Activated CD8-positive, alpha-beta memory T cell treated with anti-CD3 and anti-CD28 coated beads, Interleukin-2, amount 50 U/mL, for 1 hour (primary cell): Measurements from ENCODE around the gene LIPK.
"Not testable (repeated sequence)": the region's sequence is repeated elsewhere in the genome, so short reads cannot be mapped to it uniquely, and the experiment has no call there.

Experiments used
- DNase-seq: peaks from one replicate; pipeline ENCODE4 v3.0.0-alpha.2; 2020; ENCODE audit errors: extremely low read depth

The LIPK gene, protein sequence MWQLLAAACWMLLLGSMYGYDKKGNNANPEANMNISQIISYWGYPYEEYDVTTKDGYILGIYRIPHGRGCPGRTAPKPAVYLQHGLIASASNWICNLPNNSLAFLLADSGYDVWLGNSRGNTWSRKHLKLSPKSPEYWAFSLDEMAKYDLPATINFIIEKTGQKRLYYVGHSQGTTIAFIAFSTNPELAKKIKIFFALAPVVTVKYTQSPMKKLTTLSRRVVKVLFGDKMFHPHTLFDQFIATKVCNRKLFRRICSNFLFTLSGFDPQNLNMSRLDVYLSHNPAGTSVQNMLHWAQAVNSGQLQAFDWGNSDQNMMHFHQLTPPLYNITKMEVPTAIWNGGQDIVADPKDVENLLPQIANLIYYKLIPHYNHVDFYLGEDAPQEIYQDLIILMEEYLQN

GRCh38 chr10:88705958-88706357 lies at the start of gene LIPK:
Gene LIPK, plus strand, starts transcription at chr10:88706249. Its CDS starts 18,295 bp downstream, at chr10:88724544.
- DNase-seq: no peak

- DNase-seq: no peak
Measured at GRCh38 chr10:88657901-88658300, 48.1 kb upstream of the LIPK start.

- no peak for DNase-seq
Measured at GRCh38 chr10:88659725-88660597, 46.1 kb upstream of the LIPK start.

DNA sequence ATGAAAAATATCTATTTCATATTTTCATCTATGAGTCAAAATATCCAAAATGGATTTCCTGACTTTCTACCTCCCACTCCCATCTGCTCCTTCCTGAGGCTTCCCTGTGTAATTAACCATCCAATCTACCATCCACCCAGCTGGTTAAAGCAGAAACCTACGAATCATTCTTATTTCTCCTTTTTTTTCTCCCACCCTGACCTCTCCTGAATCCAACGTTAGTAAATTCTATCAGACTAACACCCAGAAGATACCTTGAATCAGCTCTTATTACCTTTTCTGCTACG lies 45.5 kb upstream of the LIPK start:
- DNase-seq: no peak

DNA sequence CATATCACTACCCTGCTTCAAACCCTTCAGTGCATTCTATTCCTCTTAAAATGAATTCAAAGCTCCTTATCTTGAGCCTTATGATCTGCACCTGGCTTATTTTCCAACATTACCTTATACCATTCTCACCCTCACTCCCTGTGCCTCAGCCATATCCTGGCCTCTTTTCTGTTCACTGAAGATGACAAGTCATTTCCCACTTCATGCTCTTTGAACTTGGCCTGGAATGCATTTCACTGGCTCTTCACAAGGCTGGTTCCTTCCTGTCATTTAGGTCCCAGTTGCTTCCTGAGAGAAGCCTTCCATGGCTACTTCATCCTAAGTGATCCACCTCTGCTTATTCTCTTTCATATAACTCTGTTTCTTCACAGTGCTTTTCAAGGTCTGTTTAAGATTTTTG lies 45.0 kb upstream of the LIPK start:
- DNase-seq: no peak

DNA sequence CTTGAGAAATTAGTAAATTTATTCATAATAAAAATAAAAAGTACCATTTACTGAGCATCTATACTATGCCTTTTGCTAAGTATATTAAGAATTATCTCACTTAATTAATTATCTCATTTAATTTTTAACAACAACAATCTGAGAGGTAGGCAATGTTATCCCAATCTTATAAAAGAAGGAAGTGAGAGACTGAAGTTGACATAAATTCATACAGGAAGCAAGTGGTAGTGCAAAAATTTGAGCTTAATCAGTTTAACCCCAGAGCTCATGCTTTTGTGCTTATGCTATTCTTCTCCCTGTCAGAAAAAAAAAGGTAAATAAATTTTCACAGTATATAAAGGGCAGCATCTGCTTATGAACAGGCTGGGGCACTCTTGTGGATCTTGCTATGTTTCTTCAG lies 44.5 kb upstream of the LIPK start:
- DNase-seq: no peak

GRCh38 chr10:88663153-88663552 lies 42.9 kb upstream of the LIPK start:
- DNase-seq: not testable (repeated sequence)

- DNase-seq: no peak
Measured at GRCh38 chr10:88664142-88664541, 41.9 kb upstream of the LIPK start, which contains the start of gene LIPF. Gene LIPF, plus strand, starts transcription at chr10:88664442. Its CDS starts 2,856 bp downstream, at chr10:88667298.

- no peak for DNase-seq
Measured at GRCh38 chr10:88668465-88668864, 37.6 kb upstream of the LIPK start.

GRCh38 chr10:88670497-88670896 lies 35.6 kb upstream of the LIPK start:
- DNase-seq: no peak

DNA sequence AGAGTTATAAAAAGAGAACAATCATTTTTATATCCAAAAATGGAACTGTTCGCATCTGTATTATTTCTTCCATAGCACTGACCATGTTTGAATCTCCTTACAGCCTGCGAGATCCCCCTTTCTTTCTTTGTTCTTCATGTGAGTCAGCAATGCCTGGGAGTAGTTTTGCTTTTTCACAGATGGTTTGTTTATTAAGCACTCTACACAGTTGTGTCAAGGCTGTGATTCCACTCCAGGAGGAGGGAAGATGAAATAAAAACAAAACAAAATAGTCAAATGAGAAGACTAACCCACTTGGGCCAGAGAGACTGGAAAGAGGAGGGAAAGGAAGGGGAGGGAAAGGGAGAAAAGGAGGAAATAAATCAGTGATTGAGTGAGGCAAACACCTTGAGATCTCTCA lies 34.0 kb upstream of the LIPK start:
- DNase-seq: no peak

- no peak for DNase-seq
Measured at GRCh38 chr10:88676283-88677060, 29.6 kb upstream of the LIPK start.

- DNase-seq: no peak
Measured at GRCh38 chr10:88680958-88681357, 25.1 kb upstream of the LIPK start.

GRCh38 chr10:88682491-88682890 lies 23.6 kb upstream of the LIPK start:
- DNase-seq: no peak

DNA sequence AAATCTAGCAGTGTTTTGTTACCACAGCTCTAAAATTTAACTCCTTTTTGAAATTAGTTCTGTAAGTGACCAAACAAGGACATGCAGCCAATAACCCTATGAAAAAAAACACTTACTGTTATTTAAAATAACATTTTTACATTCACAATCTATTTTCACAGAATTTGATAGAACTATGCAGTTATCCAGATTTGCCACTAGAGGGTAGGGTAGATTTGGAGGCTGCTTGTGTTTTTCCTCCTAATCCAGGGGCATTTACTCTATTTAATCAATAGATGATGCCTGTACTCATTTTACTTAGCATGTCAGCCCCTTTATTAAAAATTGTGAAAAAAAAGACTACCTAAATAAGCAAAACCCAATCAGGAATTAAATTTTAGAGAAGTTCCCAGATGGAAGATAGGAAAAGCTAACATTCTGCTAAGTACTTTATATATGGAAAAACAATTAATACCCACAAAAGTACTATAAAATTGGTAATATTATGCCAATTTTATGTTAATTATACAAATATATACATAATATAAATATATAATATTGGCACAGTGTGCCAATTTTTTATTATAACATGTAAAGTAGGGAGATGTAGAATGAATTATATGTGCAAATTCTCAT lies 18.1 kb upstream of the LIPK start:
- DNase-seq: no peak

- no peak for DNase-seq
Measured at GRCh38 chr10:88689366-88689765, 16.7 kb upstream of the LIPK start.

DNA sequence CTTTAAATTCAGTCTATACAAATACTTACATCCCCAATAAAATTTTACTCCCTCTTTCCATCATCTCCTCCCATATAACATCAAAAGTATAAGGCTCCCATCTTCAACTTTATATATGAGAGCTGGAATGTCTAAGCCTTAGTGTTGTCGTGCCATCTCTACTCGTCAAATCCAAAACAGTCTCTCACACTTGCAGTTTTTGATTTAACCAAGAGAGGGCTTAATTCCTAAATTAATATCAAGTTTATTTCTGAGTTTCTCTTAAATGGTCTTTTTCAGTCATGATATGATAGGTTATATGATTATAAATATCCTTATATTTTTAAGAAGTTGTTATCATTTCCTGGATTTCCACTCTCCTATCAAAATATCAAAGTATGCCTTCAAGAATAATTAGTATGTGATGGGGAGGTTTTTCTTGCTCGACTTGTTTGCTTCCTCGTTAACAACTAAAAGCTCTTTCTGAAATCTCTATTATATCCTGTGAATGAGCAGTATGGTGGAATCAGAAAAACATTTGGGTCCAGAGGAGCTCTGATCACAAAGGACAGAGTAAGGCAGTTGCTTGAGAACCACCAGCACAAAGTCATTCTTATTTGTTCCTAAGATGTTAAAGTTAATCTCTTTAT lies 12.5 kb upstream of the LIPK start:
- no peak for DNase-seq

- DNase-seq: no peak
Measured at GRCh38 chr10:88702848-88703597, 3.0 kb upstream of the LIPK start.

DNA sequence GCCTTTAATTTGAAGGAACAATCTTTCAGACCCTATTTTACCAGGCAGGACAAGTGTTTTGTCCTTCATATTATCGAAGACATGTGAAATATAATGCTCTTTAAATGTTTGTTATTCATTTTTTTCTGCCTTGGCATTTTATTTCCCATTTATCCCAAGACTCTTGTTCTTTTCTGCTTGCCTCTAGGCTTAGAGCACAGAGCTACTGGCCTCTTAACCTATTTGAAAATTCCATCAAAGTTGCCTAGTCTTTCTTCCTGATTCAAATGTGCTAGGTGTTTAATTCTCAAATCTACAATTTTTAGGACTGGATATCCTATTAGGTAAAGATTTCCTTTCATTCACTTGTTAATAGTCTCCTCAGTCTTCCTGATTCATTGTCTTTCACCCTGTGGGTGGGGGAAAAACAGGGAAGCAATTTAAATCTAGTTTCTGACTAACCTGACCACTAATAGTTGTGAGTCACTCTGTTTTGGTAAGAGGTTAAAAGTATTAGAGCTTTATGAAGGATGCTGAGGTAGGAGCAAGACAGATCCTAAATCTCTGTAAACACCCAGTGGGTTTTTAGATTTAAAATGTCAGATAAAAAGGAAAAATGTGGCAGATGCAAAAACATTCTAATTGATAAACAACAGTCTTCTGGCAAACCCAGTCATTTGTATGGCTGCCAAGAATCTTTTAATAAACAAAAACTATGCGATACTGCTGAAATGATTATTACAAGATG lies 1.5 kb downstream of the LIPK start:
- no peak for DNase-seq

- DNase-seq: not testable (repeated sequence)
Measured at GRCh38 chr10:88709361-88709760, 3.3 kb downstream of the LIPK start.
